Mesothelial cell of epicardium (in vitro differentiated cells): ENCODE results near the gene TMEM150C. TPM values are rescaled to one million over a fixed set of nuclear protein-coding genes. Genes with fewer than 3 reads are reported as not detected.
"Not testable (repeated sequence)": the region's sequence is repeated elsewhere in the genome, so short reads cannot be mapped to it uniquely, and the experiment has no call there.

Source experiments
- DNase-seq, 2 experiments: peaks; one replicate each; pipeline ENCODE4 v3.0.0; 2021; ENCODE audit warnings: low spot score in 2 of 2; ENCODE audit not compliant: unreplicated experiment in 2 of 2
- H3K27ac Mint-ChIP-seq: 2 replicates; pipeline ENCODE4 v1.8.0; 2021; ENCODE audit warnings: mixed read lengths
- H3K27me3 Mint-ChIP-seq: 2 replicates; pipeline ENCODE4 v1.8.0; 2021; ENCODE audit warnings: low read depth, mixed read lengths
- H3K36me3 Mint-ChIP-seq: 2 replicates; pipeline ENCODE4 v1.8.0; 2021; ENCODE audit warnings: mixed read lengths
- H3K4me1 Mint-ChIP-seq: 2 replicates; pipeline ENCODE4 v1.8.0; 2021; ENCODE audit warnings: mixed read lengths
- H3K4me3 Mint-ChIP-seq: 2 replicates; pipeline ENCODE4 v1.8.0; 2021; ENCODE audit warnings: mild to moderate bottlenecking, moderate library complexity, mixed read lengths
- H3K9me3 Mint-ChIP-seq: 2 replicates; pipeline ENCODE4 v1.8.0; 2021; ENCODE audit warnings: mixed read lengths
- CTCF ChIP-seq: fragments of 200-600 bp; sonication (generic); IDR thresholded peaks from one replicate; pipeline ENCODE4 v1.5.0; 2021; ENCODE audit warnings: antibody characterized with exemption; ENCODE audit not compliant: unreplicated experiment
- total RNA-seq: library from RNA; stranded (reverse); gene quantifications from 3 replicates; pipeline ENCODE4 v1.2.1, GENCODE V29; 2021

TMEM150C gene
- total RNA-seq, 1 donor from 2014 or later: 4.3 TPM

GRCh38 chr4:82569076-82569475 is 7.3 kb upstream of the TMEM150C start:
- Mint-ChIP-seq H3K4me1 (peaks cover 2% of the 10 kb centered on the region), H3K9me3 (peaks cover 1% of the 10 kb centered on the region), H3K27ac (no peak overlapping the region), H3K4me3 (no peak overlapping the region), H3K27me3 (peaks cover 5% of the 10 kb centered on the region), H3K36me3 (no peaks in the 10 kb centered on the region)
- no peak for DNase-seq
- no peak for TF ChIP-seq CTCF

GRCh38 chr4:82567444-82567843 is 5.7 kb upstream of the TMEM150C start:
- no peak for TF ChIP-seq CTCF
- H3K9me3 Mint-ChIP-seq: no peaks in the 10 kb centered on the region
- peaks cover 13% of the 10 kb centered on the region for H3K27me3 Mint-ChIP-seq
- no peaks in the 10 kb centered on the region for H3K36me3 Mint-ChIP-seq
- H3K4me1 Mint-ChIP-seq: peaks cover 4% of the 10 kb centered on the region
- no peak overlapping the region for H3K4me3 Mint-ChIP-seq
- no peak for DNase-seq
- no peak overlapping the region for H3K27ac Mint-ChIP-seq

DNA sequence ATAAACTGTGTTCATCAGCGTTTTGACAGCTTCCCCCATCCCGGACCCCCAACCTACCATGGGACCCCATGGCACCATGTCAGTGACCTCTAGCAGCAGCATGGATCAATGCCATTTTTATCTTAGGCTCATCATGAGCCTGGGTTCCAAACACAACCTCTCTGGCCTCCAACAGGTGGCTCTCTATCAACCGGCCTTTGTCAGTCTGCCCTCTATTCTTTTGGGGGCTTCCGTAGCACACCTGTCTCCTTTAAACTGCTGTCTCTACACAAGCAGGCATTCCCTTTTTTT is 721 bp upstream of the TMEM150C start:
- Mint-ChIP-seq H3K27ac (no peak overlapping the region), H3K4me3 (peak overlapping the region; percentile 81), H3K36me3 (no peaks in the 10 kb centered on the region), H3K27me3 (peaks cover 27% of the 10 kb centered on the region), H3K4me1 (peaks cover 14% of the 10 kb centered on the region), H3K9me3 (no peaks in the 10 kb centered on the region)
- no peak for TF ChIP-seq CTCF
- no peak for DNase-seq

GRCh38 chr4:82560853-82561785 is 669 bp downstream of the TMEM150C start:
- H3K36me3 Mint-ChIP-seq: no peaks in the 10 kb centered on the region
- H3K27me3 Mint-ChIP-seq: peaks cover 27% of the 10 kb centered on the region
- peaks cover 14% of the 10 kb centered on the region for H3K4me1 Mint-ChIP-seq
- TF ChIP-seq CTCF: no peak
- DNase-seq: peak; percentile 31 to 43
- H3K27ac Mint-ChIP-seq: peak overlapping the region; percentile 44
- peak overlapping the region; percentile 86 for H3K4me3 Mint-ChIP-seq
- no peaks in the 10 kb centered on the region for H3K9me3 Mint-ChIP-seq

- Mint-ChIP-seq H3K9me3 (no peaks in the 10 kb centered on the region), H3K36me3 (no peaks in the 10 kb centered on the region), H3K4me1 (peaks cover 14% of the 10 kb centered on the region), H3K27ac (no peak overlapping the region), H3K4me3 (no peak overlapping the region), H3K27me3 (peaks cover 27% of the 10 kb centered on the region)
- TF ChIP-seq CTCF: no peak
- no peak for DNase-seq
These were observed 2.1 kb downstream of the TMEM150C start for GRCh38 chr4:82559735-82560120.

DNA sequence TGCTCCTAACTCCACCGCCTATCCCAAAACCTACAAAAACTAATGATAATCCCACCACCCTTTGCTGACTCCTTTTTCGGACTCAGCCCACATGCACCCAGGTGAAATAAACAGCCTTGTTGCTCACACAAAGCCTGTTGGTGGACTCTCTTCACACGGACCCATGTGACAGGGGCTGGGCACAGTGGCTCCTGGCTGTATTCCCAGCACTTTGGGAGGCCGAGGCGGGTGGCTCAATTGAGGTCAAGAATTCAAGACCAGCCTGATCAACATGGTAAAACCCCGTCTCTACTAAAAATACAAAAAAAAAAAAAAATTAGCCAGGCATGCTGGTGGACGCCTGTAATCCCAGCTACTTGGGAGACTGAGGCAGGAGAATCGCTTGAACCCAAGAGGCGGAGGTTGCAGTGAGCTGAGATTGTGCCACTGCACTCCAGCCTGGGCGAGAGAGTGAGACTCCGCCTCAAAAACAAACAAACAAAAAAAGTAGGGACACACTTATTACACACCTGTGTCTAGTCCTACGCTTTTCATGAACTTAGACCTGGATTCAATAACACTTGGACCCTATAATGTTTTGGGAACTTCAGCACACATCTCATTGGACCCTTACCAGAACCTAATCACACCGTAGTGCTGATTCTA is 2.6 kb downstream of the TMEM150C start:
- H3K36me3 Mint-ChIP-seq, H3K4me3 Mint-ChIP-seq, H3K9me3 Mint-ChIP-seq, DNase-seq, H3K27ac Mint-ChIP-seq: not testable (repeated sequence)
- H3K4me1 Mint-ChIP-seq: peaks cover 14% of the 10 kb centered on the region
- peaks cover 27% of the 10 kb centered on the region for H3K27me3 Mint-ChIP-seq
